GM12878 (cell line): ENCODE data around the gene AK8. TPM values are rescaled to one million over a fixed set of nuclear protein-coding genes. Genes with fewer than 3 reads are reported as not detected.

Experiments used
- ATAC-seq: fragments of 200-7000 bp; cut with Tn5 transposase; 3 replicates; pipeline ENCODE4 v1.9.1; 2020; ENCODE audit warnings: mild to moderate bottlenecking, moderate library complexity
- BruUV-seq: library from RNA; stranded (reverse); fragments of 400-500 nt; replicated peaks from 2 replicates; lab custom pipeline; 2021; lab: Mats Ljungman, UMichigan
- CTCF ChIA-PET: fragments of 300-600 bp; sonication (Branson Sonifier 250); formaldehyde crosslinking; extraction: SDS; loops from one replicate; lab custom pipeline; 2021; ENCODE audit warnings: inconsistent platforms; lab: Yijun Ruan, JAX
- POLR2A ChIA-PET: fragments of 350-600 bp; formaldehyde crosslinking; extraction: SDS; loops from one replicate; lab custom pipeline; 2021; ENCODE audit warnings: inconsistent platforms; lab: Charles Lee
- RAD21 ChIA-PET: fragments of 300-600 bp; sonication (Branson Sonifier 250); formaldehyde crosslinking; loops from one replicate; lab custom pipeline; 2023; ENCODE audit warnings: antibody characterized with exemption; ENCODE audit not compliant: unreplicated experiment; lab: Charles Lee
- SMC1A ChIA-PET: fragments of 300-600 bp; sonication (Branson Sonifier 250); formaldehyde crosslinking; loops from one replicate; lab custom pipeline; 2023; ENCODE audit not compliant: unreplicated experiment, uncharacterized antibody; lab: Charles Lee
- DNase-seq: peaks from one replicate; pipeline ENCODE4 v3.0.0-alpha.2; 2011; ENCODE audit warnings: low read depth, low spot score
- FAIRE-seq: peaks from 3 replicates; lab custom pipeline; 2011; peaks lifted over from hg19 to GRCh38; lab: Jason Lieb, UNC
- H2AFZ ChIP-seq: 2 replicates; pipeline ENCODE4 v1.6.0; 2011; ENCODE audit warnings: low read depth, low read length, control low read depth; ENCODE audit not compliant: control insufficient read depth
- H3K27ac ChIP-seq: 2 replicates; pipeline ENCODE4 v1.5.1; 2011; ENCODE audit warnings: control low read depth; ENCODE audit not compliant: control insufficient read depth, insufficient read depth
- H3K27me3 ChIP-seq, 2 experiments: replicated peaks in 1 of 2; 2 replicates each; pipeline versions ENCODE4 v1.6.0 to v1.6.1; 2011; ENCODE audit warnings: low read length in 1 of 2; ENCODE audit not compliant: control insufficient read depth in 2 of 2, insufficient read depth in 2 of 2
- H3K36me3 ChIP-seq, 2 experiments: 2 replicates each; pipeline ENCODE4 v1.5.1; 2011; ENCODE audit warnings: low read length in 1 of 2; ENCODE audit not compliant: control insufficient read depth in 2 of 2, insufficient read depth in 2 of 2
- H3K4me1 ChIP-seq: 2 replicates; pipeline ENCODE4 v1.6.1; 2011; ENCODE audit warnings: mild to moderate bottlenecking, low read length, moderate library complexity, mixed read lengths; ENCODE audit not compliant: control insufficient read depth, insufficient read depth
- H3K4me2 ChIP-seq: 2 replicates; pipeline ENCODE4 v1.6.0; 2011; ENCODE audit warnings: control low read depth; ENCODE audit not compliant: control insufficient read depth, insufficient read depth
- H3K4me3 ChIP-seq: fragments of 200-600 bp; sonication (generic); 2 replicates; pipeline ENCODE4 v1.5.1; 2016
- H3K79me2 ChIP-seq: 2 replicates; pipeline ENCODE4 v1.6.0; 2011; ENCODE audit warnings: low read length; ENCODE audit not compliant: control insufficient read depth, insufficient read depth
- H3K9ac ChIP-seq: 2 replicates; pipeline ENCODE4 v1.8.0; 2011; ENCODE audit warnings: low read length, control low read depth, mixed read lengths; ENCODE audit not compliant: control insufficient read depth, insufficient read depth
- H3K9me3 ChIP-seq: replicated peaks from 3 replicates; pipeline ENCODE4 v1.5.1; 2011; ENCODE audit warnings: mild to moderate bottlenecking, low read length; ENCODE audit not compliant: control insufficient read depth, insufficient read depth
- H4K20me1 ChIP-seq: 2 replicates; pipeline ENCODE4 v1.6.0; 2011; ENCODE audit not compliant: control insufficient read depth, insufficient read depth
- BHLHE40 ChIP-seq, 2 experiments: fragments of 450-650 bp in 1 of 2; IDR thresholded peaks; 2 replicates each; pipeline ENCODE4 v1.6.1; 2011 to 2017; ENCODE audit warnings: low read depth in 2 of 2, borderline replicate concordance in 1 of 2, improper control_type of control experiment in 1 of 2, low read length in 1 of 2, mild to moderate bottlenecking in 1 of 2
- BRCA1 ChIP-seq: IDR thresholded peaks from 2 replicates; pipeline ENCODE4 v1.6.1; 2011; ENCODE audit warnings: low read depth, low read length, improper control_type of control experiment
- HDAC6 ChIP-seq: fragments of 200-600 bp; sonication (generic); IDR thresholded peaks from one replicate; pipeline ENCODE4 v1.8.0; 2017; ENCODE audit warnings: antibody characterized with exemption; ENCODE audit not compliant: unreplicated experiment
- HDGF ChIP-seq: fragments of 450-650 bp; IDR thresholded peaks from 2 replicates; pipeline ENCODE4 v1.6.1; 2016; ENCODE audit warnings: antibody characterized with exemption
- IRF4 ChIP-seq: IDR thresholded peaks from 2 replicates; pipeline ENCODE4 v1.6.1; 2011; ENCODE audit warnings: low read depth, low read length
- JUNB ChIP-seq: IDR thresholded peaks from 2 replicates; pipeline ENCODE4 v1.6.1; 2016; ENCODE audit warnings: antibody characterized with exemption, mild to moderate bottlenecking
- MEF2A ChIP-seq: IDR thresholded peaks from 2 replicates; pipeline ENCODE4 v1.6.1; 2011; ENCODE audit warnings: low read depth, mild to moderate bottlenecking, low read length, moderate library complexity; ENCODE audit not compliant: insufficient read depth
- NR2F1 ChIP-seq: fragments of 450-650 bp; conservative IDR thresholded peaks from 2 replicates; pipeline ENCODE4 v1.6.1; 2017; ENCODE audit warnings: mild to moderate bottlenecking
- SMAD5 ChIP-seq: IDR thresholded peaks from 2 replicates; pipeline ENCODE4 v1.6.1; 2016; ENCODE audit warnings: antibody characterized with exemption, low read depth
- SREBF1 ChIP-seq: IDR thresholded peaks from 2 replicates; pipeline ENCODE4 v1.6.1; 2012; ENCODE audit warnings: mild to moderate bottlenecking, low read length
- TCF12 ChIP-seq: IDR thresholded peaks from 2 replicates; pipeline ENCODE4 v1.6.1; 2011; ENCODE audit warnings: low read depth, mild to moderate bottlenecking, low read length
- USF2 ChIP-seq: IDR thresholded peaks from 2 replicates; pipeline ENCODE4 v1.6.1; 2011; ENCODE audit warnings: low read depth, low read length, improper control_type of control experiment, borderline replicate concordance
- ZNF687 ChIP-seq: fragments of 450-650 bp; IDR thresholded peaks from 2 replicates; pipeline ENCODE4 v1.6.1; 2017; ENCODE audit warnings: mild to moderate bottlenecking, moderate library complexity
- WGBS: methylation state at CpG from one replicate; pipeline ENCODE4 v1.1.6; 2016; ENCODE audit warnings: low lambda C conversion rate; ENCODE audit not compliant: insufficient replicate concordance, insufficient coverage; ENCODE audit errors: missing lambda C conversion rate; 5-methylcytosine and 5-hydroxymethylcytosine counted together
- in situ Hi-C: fragments of 300-500 bp; cut with MboI; formaldehyde crosslinking; loops from 9 replicates; pipeline ENCODE4 v1.14.3; 2018; ENCODE audit warnings: mixed read lengths
- intact Hi-C: fragments of 100-400 bp; cut with micrococcal nuclease; formaldehyde crosslinking; loops from one replicate; pipeline ENCODE4 v1.14.2; 2022; ENCODE audit not compliant: unreplicated experiment
- polyA plus RNA-seq, 11 experiments: library from polyadenylated mRNA; depleted of rRNA in 4 of 11; unstranded in 6 of 11; stranded (reverse) in 5 of 11; fragments of >200 nt; fragmentation: Nextera tagmentation in 4 of 11; fragmentation: Illumina TruSeq in 1 of 11; extraction: Ambion mirVana in 4 of 11; extraction: Trizol in 1 of 11; gene quantifications; 1 replicate in 1 of 11; 2 replicates in 10 of 11; pipeline versions ENCODE4 v1.2.1 to v1.2.3, GENCODE V29; 2011 to 2016; ENCODE audit warnings: inconsistent platforms in 2 of 11, missing spikeins in 2 of 11, low read depth in 1 of 11
- total RNA-seq, 4 experiments: library from RNA; depleted of rRNA in 3 of 4; stranded (reverse); fragments of >200 nt in 3 of 4; fragmentation: Illumina TruSeq in 1 of 4; extraction: Trizol in 1 of 4; gene quantifications; 2 replicates each; pipeline versions ENCODE4 v1.2.1 to v1.2.3, GENCODE V29; 2013 to 2021
- TF ChIP-seq, protein P1 (sequence below): IDR thresholded peaks from 2 replicates; pipeline ENCODE4 v1.6.1; 2011; ENCODE audit warnings: mild to moderate bottlenecking, low read depth, low read length, moderate library complexity; ENCODE audit not compliant: insufficient replicate concordance

The AK8 gene
- total and polyA plus RNA-seq, 10 of the 15 experiments (the other 5 are each of a cell fraction or from before 2014, with no cell fraction given), result 0.03 to 0.12 (median 0.06) TPM; not detected in 5

- ChIA-PET RAD21 (interaction anchor here (1.1 kb wide), 1 partner anchor 227 kb away, joined by 3 read pairs; the partner anchor contains the start of gene DDX31), SMC1A (no interaction called here), CTCF (interaction anchor here (1.3 to 2.2 kb wide), 2 partner anchors 8 to 45 kb away, joined by 3 to 9 read pairs; no protein-coding TSS in a partner anchor), POLR2A (interaction anchor here (0.6 kb wide), 1 partner anchor 10 kb away, joined by 6 read pairs; no protein-coding TSS in a partner anchor)
- no TSS peak for BruUV-seq
- ATAC-seq (no peak), DNase-seq (no peak), FAIRE-seq (no peak)
- WGBS, result 97% methylated on average over 13 of the region's 13 CpGs
- H3K4me1 ChIP-seq, result no peaks in the 10 kb centered on the region
- H3K4me2 ChIP-seq, result no peak overlapping the region
- H2AFZ ChIP-seq, result no peak overlapping the region
- TF ChIP-seq SREBF1 (no peak), TCF12 (no peak), MEF2A (no peak), BRCA1 (no peak), BHLHE40 (IDR thresholded peaks at IDR 0.05; ENCODE audit: borderline replicate concordance in 1 of 2, low read depth in 2 of 2, low read length in 1 of 2) (no peak), ZNF687 (no peak), NR2F1 (no peak), USF2 (no peak), JUNB (no peak), HDGF (no peak), HDAC6 (no peak), SMAD5 (no peak), IRF4 (no peak)
- TF ChIP-seq, protein P1, sequence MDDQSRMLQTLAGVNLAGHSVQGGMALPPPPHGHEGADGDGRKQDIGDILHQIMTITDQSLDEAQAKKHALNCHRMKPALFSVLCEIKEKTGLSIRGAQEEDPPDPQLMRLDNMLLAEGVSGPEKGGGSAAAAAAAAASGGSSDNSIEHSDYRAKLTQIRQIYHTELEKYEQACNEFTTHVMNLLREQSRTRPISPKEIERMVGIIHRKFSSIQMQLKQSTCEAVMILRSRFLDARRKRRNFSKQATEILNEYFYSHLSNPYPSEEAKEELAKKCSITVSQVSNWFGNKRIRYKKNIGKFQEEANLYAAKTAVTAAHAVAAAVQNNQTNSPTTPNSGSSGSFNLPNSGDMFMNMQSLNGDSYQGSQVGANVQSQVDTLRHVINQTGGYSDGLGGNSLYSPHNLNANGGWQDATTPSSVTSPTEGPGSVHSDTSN, result no peak
- in situ Hi-C loops (no loop called here), intact Hi-C loops (no loop called here)
- H3K4me3 ChIP-seq, result no peak overlapping the region
- H3K27me3 ChIP-seq, result no peaks in the 10 kb centered on the region
- H3K27ac ChIP-seq, result no peak overlapping the region
- H3K9ac ChIP-seq, result no peak overlapping the region
- H4K20me1 ChIP-seq, result no peaks in the 10 kb centered on the region
- H3K36me3 ChIP-seq, result peaks cover 2 to 18% of the 10 kb centered on the region in 2 experiments
- H3K9me3 ChIP-seq, result no peaks in the 10 kb centered on the region
- H3K79me2 ChIP-seq, result no peaks in the 10 kb centered on the region
Observed at GRCh38 chr9:132896264-132896663, 18.2 kb upstream of the AK8 start.
